Endodermal cell (in vitro differentiated cells): ENCODE results near the gene BNC2. TPM values are rescaled to one million over a fixed set of nuclear protein-coding genes. Genes with fewer than 3 reads are reported as not detected.

Source experiments
- DNase-seq: peaks from one replicate; pipeline ENCODE4 v3.0.0-alpha.2; 2017
- H3K27ac ChIP-seq: 2 replicates; pipeline ENCODE4 v1.5.1; 2013; ENCODE audit warnings: mild to moderate bottlenecking, low read depth, low read length, moderate library complexity
- H3K27me3 ChIP-seq: 2 replicates; pipeline ENCODE4 v1.6.1; 2013; ENCODE audit warnings: mild to moderate bottlenecking, low read length, moderate library complexity; ENCODE audit not compliant: insufficient read depth, control insufficient read depth, poor library complexity, severe bottlenecking
- H3K36me3 ChIP-seq: 2 replicates; pipeline ENCODE4 v1.7.0; 2013; ENCODE audit warnings: mild to moderate bottlenecking, low read length, moderate library complexity; ENCODE audit not compliant: control insufficient read depth, insufficient read depth
- H3K4me1 ChIP-seq: one replicate; pipeline ENCODE4 v1.7.0; 2013; ENCODE audit warnings: low read length; ENCODE audit not compliant: control insufficient read depth, insufficient read depth
- H3K4me3 ChIP-seq: 2 replicates; pipeline ENCODE4 v1.5.1; 2013; ENCODE audit warnings: mild to moderate bottlenecking, low read length, moderate library complexity
- H3K9ac ChIP-seq: 2 replicates; pipeline ENCODE4 v1.6.1; 2013; ENCODE audit warnings: mild to moderate bottlenecking, low read length, moderate library complexity; ENCODE audit not compliant: poor library complexity, severe bottlenecking; ENCODE audit errors: extremely low read depth
- H3K9me3 ChIP-seq: 2 replicates; pipeline ENCODE4 v1.6.1; 2013; ENCODE audit warnings: mild to moderate bottlenecking, low read length, moderate library complexity; ENCODE audit not compliant: control insufficient read depth
- H3K27ac Mint-ChIP-seq: 2 replicates; pipeline ENCODE4 v1.8.0; 2020; ENCODE audit warnings: mixed read lengths
- H3K27me3 Mint-ChIP-seq: 2 replicates; pipeline ENCODE4 v1.8.0; 2021; ENCODE audit warnings: mild to moderate bottlenecking, mixed read lengths; ENCODE audit not compliant: insufficient read depth
- H3K36me3 Mint-ChIP-seq: 2 replicates; pipeline ENCODE4 v1.8.0; 2020; ENCODE audit warnings: low read depth, mixed read lengths
- H3K4me1 Mint-ChIP-seq: 2 replicates; pipeline ENCODE4 v1.8.0; 2020; ENCODE audit warnings: mixed read lengths
- H3K4me3 Mint-ChIP-seq: 2 replicates; pipeline ENCODE4 v1.8.0; 2020; ENCODE audit warnings: mild to moderate bottlenecking, moderate library complexity, mixed read lengths
- H3K9me3 Mint-ChIP-seq: 2 replicates; pipeline ENCODE4 v1.8.0; 2020; ENCODE audit warnings: mild to moderate bottlenecking, mixed read lengths
- CTCF ChIP-seq: fragments of 200-600 bp; sonication (generic); conservative IDR thresholded peaks from 2 replicates; pipeline ENCODE4 v1.5.0; 2021; ENCODE audit warnings: antibody characterized with exemption, mild to moderate bottlenecking
- WGBS, 2 experiments: methylation state at CpG; one replicate each; pipeline versions ENCODE4 v1.1.5 to v1.1.7; 2013; ENCODE audit warnings: missing lambda C conversion rate in 2 of 2, mixed read lengths in 1 of 2; ENCODE audit not compliant: insufficient coverage in 1 of 2, insufficient read length in 1 of 2; 5-methylcytosine and 5-hydroxymethylcytosine counted together
- total RNA-seq, 2 donors: library from RNA; stranded (reverse); fragmentation: NEBNext Ultra II Directional in 1 of 2; extraction: Animal tissue kit (Norgen Biotek cat#: 25700) in 1 of 2; gene quantifications; 2 replicates in 1 of 2; 3 replicates in 1 of 2; pipeline ENCODE4 v1.2.1, GENCODE V29; 2021

The BNC2 gene
- total RNA-seq, 2 donors from 2014 or later: 3.0 to 10.5 TPM

DNA sequence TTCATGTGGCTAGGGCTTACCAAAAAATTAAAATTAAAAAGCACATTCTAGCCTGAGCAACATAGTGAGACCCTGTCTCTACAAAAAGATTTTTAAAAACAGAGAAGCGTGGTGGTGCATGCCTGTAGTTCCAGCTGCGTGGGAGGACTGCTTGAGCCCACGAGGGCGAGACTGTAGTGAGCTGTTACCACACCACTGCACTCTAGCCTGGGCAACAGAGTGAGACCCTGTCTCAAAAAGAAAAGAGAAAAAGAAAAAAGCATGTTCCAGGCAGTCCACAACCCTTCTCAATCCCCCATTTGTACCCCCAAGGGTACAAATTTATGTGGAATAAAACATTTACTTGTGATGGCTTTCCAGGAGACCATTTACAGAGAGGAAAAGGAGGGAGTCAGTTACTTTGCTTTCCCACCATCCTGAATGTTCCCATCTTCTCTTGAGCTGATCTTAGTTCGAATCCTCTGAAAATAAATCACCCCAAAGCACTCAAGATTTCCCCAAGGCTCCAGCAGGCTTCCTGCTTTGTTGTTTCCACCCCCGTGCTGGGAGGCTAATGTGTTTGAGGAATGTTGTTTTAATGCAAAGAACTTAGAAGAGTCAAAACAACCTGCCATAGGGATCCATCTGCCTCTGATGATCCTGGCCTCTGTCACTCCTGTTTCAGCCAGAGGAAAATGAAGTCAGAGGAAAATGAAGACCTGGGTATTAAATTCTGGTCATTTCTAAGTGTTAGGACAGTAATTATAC is 384.7 kb downstream of the BNC2 start:
- no peak overlapping the region for H3K4me3 ChIP-seq

GRCh38 chr9:16485160-16485559 is 385.3 kb downstream of the BNC2 start:
- no peak overlapping the region for H3K9ac ChIP-seq
- peaks cover 17% of the 10 kb centered on the region for H3K4me1 Mint-ChIP-seq

More for the DNA sequence above, 384.7 kb downstream of the BNC2 start:
- H3K4me3 Mint-ChIP-seq: no peak overlapping the region
- H3K27me3 ChIP-seq: no peaks in the 10 kb centered on the region
- no peaks in the 10 kb centered on the region for H3K36me3 ChIP-seq
- H3K9ac ChIP-seq: no peak overlapping the region
- no peaks in the 10 kb centered on the region for H3K36me3 Mint-ChIP-seq
- no peak for TF ChIP-seq CTCF
- H3K9me3 Mint-ChIP-seq: peaks cover 7% of the 10 kb centered on the region
- no peaks in the 10 kb centered on the region for H3K9me3 ChIP-seq
- peaks cover 19% of the 10 kb centered on the region for H3K4me1 Mint-ChIP-seq
- DNase-seq: peak; percentile 92
- 64 to 94% methylated on average over 2 to 6 of the region's 6 CpGs for WGBS, 2 experiments
- no peak overlapping the region for H3K27ac ChIP-seq
- peak overlapping the region; percentile 87 for H3K27ac Mint-ChIP-seq
- H3K27me3 Mint-ChIP-seq: no peaks in the 10 kb centered on the region
- no peaks in the 10 kb centered on the region for H3K4me1 ChIP-seq

DNA sequence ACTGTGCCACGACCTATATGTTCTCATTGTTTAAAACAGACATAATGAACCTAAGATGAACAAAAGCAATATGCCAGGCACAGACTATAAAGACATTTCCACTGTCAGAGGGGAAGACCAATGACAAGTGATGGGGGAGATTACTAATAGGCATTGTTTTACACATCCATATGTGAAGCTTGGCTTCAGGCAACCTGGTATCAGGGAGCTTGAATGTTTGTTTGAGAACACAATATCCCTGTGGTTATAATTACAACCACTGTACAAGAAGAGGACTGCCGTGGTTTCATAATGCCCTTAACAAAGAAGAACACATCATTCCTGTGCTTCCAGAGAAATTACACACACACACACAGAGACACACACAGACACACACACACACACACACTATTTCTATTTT is 385.7 kb downstream of the BNC2 start:
- DNase-seq: no peak
- no peak overlapping the region for H3K27ac ChIP-seq
- Mint-ChIP-seq H3K36me3 (peaks cover 3% of the 10 kb centered on the region), H3K9me3 (peaks cover 11% of the 10 kb centered on the region), H3K27me3 (no peaks in the 10 kb centered on the region), H3K4me3 (no peak overlapping the region), H3K27ac (no peak overlapping the region), H3K4me1 (peaks cover 17% of the 10 kb centered on the region)
- no peaks in the 10 kb centered on the region for H3K27me3 ChIP-seq
- no peak overlapping the region for H3K9ac ChIP-seq
- no peaks in the 10 kb centered on the region for H3K4me1 ChIP-seq
- no peak for TF ChIP-seq CTCF
- no peak overlapping the region for H3K4me3 ChIP-seq
- WGBS, 2 experiments: 83% methylated on average over 2 of the region's 2 CpGs; no CpG with 5 or more reads in 1 of the 2 experiments
- no peaks in the 10 kb centered on the region for H3K36me3 ChIP-seq
- no peaks in the 10 kb centered on the region for H3K9me3 ChIP-seq

More at GRCh38 chr9:16485160-16485559, 385.3 kb downstream of the BNC2 start:
- H3K9me3 Mint-ChIP-seq: peaks cover 7% of the 10 kb centered on the region
- TF ChIP-seq CTCF: no peak
- Histone ChIP-seq H3K36me3 (no peaks in the 10 kb centered on the region), H3K9me3 (no peaks in the 10 kb centered on the region), H3K4me3 (no peak overlapping the region), H3K4me1 (no peaks in the 10 kb centered on the region), H3K27me3 (no peaks in the 10 kb centered on the region), H3K27ac (no peak overlapping the region)
- H3K4me3 Mint-ChIP-seq: no peak overlapping the region
- 85% methylated on average over 3 of the region's 3 CpGs; no CpG with 5 or more reads in 1 of the 2 experiments for WGBS, 2 experiments
- H3K27me3 Mint-ChIP-seq: no peaks in the 10 kb centered on the region
- DNase-seq: no peak
- no peak overlapping the region for H3K27ac Mint-ChIP-seq
- peaks cover under 1% of the 10 kb centered on the region for H3K36me3 Mint-ChIP-seq
